Natural killer cell treated with Interleukin-12 subunit alpha and Interleukin-12 subunit beta and Interleukin-15 and Interleukin-18, amount 100 ng/mL, for 72 hours (primary cell): ENCODE data around the gene BABAM1. TPM values are rescaled to one million over a fixed set of nuclear protein-coding genes. Genes with fewer than 3 reads are reported as not detected.
A peak's percentile ranks its signal among the peaks of the same experiment; 100 is the strongest.

Experiments used
- ATAC-seq, 2 donors: fragments of 150-1000 bp; cut with Tn5 transposase in 1 of 2; sonication (Bioruptor Pico), chemical (Tn5 transposase) in 1 of 2; 2 replicates each; pipeline ENCODE4 v1.10.0; 2021
- DNase-seq: peaks from one replicate; pipeline ENCODE4 v3.0.0; 2022; ENCODE audit warnings: low spot score
- H3K27ac Mint-ChIP-seq, 2 donors: 1 replicate in 1 of 2; 2 replicates in 1 of 2; pipeline ENCODE4 v1.8.0; 2022; ENCODE audit warnings: mixed read lengths in 2 of 2, mild to moderate bottlenecking in 1 of 2, moderate library complexity in 1 of 2
- H3K27me3 Mint-ChIP-seq, 2 donors: 1 replicate in 1 of 2; 2 replicates in 1 of 2; pipeline ENCODE4 v1.8.0; 2022; ENCODE audit warnings: mixed read lengths in 2 of 2
- H3K36me3 Mint-ChIP-seq: one replicate; pipeline ENCODE4 v1.8.0; 2022; ENCODE audit warnings: mixed read lengths
- H3K4me1 Mint-ChIP-seq, 2 donors: 1 replicate in 1 of 2; 2 replicates in 1 of 2; pipeline ENCODE4 v1.8.0; 2022; ENCODE audit warnings: low read depth in 2 of 2, mixed read lengths in 2 of 2, mild to moderate bottlenecking in 1 of 2
- H3K4me3 Mint-ChIP-seq: one replicate; pipeline ENCODE4 v1.8.0; 2022; ENCODE audit warnings: mixed read lengths
- H3K9me3 Mint-ChIP-seq: 2 replicates; pipeline ENCODE4 v1.8.0; 2022; ENCODE audit warnings: mixed read lengths
- total RNA-seq, 2 donors: library from RNA; stranded (reverse); gene quantifications; one replicate each; pipeline ENCODE4 v1.2.3, GENCODE V29; 2022

Gene BABAM1
- total RNA-seq, 2 donors from 2014 or later: 90.1 to 143 TPM

DNA sequence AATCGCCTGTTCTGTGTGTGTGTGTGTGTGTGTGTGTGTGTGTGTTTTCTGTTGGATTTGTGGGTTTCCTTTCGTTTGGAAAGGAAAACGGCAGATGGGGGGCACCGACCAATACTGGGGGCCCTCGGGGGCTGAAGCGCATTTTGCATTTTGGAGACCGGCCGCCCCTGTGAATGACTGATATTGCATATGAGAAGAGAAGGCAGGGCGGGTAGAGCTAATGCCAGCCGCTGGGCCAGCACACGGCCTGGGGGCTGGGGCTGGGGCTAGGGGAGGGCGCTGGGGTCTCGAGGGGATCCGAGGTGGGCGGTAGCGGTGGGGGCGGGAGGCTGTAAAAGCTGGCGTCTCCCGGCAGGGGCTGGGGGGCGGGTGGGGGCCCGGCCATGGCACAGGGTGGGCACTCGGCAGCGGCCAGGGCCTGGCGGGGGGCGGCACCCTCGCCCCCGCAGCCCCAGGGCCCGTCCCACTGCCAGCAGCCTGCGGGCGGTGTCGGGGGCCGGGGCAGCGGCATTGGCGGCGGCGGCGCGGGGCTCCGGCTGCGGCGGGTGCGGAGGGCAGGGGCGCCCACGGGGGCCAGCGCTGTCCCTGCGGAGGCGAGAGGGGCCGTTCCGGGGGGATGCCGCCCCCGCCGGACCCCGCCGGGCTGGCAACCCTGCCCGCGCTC, 56.2 kb downstream of the BABAM1 start:
- H3K4me1 Mint-ChIP-seq: peaks cover 0 to 8% of the 10 kb centered on the region in 2 donors
- ATAC-seq (peak in 1 of 2 donors; percentile 1), DNase-seq (no peak)
- H3K4me3 Mint-ChIP-seq: no peak overlapping the region
- H3K27ac Mint-ChIP-seq: no peak overlapping the region
- no peaks in the 10 kb centered on the region for H3K9me3 Mint-ChIP-seq
- H3K36me3 Mint-ChIP-seq: no peaks in the 10 kb centered on the region
- no peaks in the 10 kb centered on the region for H3K27me3 Mint-ChIP-seq

DNA sequence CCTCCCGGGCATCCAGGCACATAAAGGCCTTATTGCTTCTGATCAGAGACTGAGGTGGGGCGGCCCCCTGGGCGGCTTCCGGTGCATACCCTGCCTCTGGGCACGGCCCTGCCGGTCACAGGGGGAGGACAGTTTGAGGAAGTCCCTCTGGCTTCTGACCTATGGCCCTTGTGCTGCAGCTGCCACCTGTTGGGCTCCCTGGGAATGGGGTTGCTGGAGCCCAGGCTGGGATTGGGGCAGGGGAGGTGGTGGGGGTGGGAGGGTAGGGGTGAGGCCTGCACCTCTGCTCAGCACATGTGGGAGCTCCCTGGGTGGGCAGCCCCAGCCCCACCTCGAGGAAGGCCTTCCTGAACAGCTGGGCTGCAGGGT, 56.7 kb downstream of the BABAM1 start:
- no peak overlapping the region for H3K27ac Mint-ChIP-seq
- no peaks in the 10 kb centered on the region for H3K9me3 Mint-ChIP-seq
- DNase-seq: no peak
- no peaks in the 10 kb centered on the region for H3K27me3 Mint-ChIP-seq
- H3K36me3 Mint-ChIP-seq: no peaks in the 10 kb centered on the region
- H3K4me3 Mint-ChIP-seq: no peak overlapping the region
- H3K4me1 Mint-ChIP-seq: peaks cover 0 to 8% of the 10 kb centered on the region in 2 donors
- ATAC-seq: peak in 1 of 2 donors; percentile 26

DNA sequence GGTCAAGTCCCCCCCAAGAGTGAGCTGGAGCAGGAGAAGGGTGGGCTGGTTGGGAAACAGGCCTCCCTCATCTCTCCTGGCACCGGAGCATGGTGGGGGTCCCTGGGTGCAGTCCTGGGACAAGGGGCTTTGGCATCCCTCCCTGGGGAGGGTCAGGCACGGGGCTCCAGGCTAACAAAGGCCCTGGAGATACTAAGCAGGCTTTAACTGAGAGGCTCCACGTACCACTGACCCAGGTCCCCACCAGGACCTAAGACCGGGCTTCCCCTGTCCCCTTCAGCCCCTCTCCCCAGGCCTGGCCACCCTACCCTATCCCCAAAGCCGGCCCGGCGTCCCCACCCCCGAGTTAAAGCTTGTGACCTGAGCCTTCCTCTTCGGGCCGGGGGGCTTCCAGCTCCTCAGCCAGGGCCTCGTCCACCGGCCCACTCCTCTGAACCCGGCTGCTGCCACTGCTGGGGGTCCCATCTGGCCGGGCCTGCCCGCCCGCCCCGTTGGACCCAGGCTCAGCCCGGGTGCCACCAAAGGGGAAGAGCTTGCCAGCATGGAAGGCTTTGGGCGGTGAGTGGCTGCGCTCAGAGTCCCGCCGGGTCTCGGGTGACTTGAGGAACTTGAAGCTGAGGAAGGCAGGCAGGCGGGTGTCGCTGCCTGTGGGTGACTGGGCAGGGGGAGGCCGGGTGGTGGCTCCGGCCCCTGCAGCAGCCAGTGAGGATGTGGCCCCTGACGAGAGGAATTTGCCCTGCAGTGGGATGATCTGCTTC, 57.3 kb downstream of the BABAM1 start:
- Mint-ChIP-seq H3K27ac (no peak overlapping the region), H3K9me3 (no peaks in the 10 kb centered on the region), H3K36me3 (no peaks in the 10 kb centered on the region), H3K4me1 (peaks cover 0 to 8% of the 10 kb centered on the region in 2 donors), H3K4me3 (no peak overlapping the region), H3K27me3 (no peaks in the 10 kb centered on the region)
- ATAC-seq (no peak), DNase-seq (no peak)

DNA sequence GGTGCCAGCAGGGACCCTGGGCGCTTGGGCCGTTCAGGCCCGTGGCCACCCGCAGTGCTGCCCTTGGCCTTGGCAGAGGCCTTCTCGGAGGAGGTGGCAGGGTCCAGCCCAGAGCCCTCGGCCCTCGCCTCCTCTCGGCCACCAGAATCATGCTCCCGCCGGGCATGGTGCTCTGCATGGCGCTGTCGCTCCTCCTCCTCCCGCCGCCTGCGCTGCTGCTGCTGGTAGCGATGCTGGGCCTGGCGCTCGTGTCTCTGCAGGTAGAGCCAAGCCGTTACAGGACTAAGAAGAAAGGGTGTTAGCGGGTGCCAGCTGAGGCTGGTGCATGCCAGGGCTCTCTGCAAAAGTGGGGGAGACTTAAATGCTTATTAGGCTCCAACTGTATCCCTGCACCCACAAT, 57.9 kb downstream of the BABAM1 start:
- ATAC-seq: no peak
- H3K27me3 Mint-ChIP-seq: no peaks in the 10 kb centered on the region

DNA sequence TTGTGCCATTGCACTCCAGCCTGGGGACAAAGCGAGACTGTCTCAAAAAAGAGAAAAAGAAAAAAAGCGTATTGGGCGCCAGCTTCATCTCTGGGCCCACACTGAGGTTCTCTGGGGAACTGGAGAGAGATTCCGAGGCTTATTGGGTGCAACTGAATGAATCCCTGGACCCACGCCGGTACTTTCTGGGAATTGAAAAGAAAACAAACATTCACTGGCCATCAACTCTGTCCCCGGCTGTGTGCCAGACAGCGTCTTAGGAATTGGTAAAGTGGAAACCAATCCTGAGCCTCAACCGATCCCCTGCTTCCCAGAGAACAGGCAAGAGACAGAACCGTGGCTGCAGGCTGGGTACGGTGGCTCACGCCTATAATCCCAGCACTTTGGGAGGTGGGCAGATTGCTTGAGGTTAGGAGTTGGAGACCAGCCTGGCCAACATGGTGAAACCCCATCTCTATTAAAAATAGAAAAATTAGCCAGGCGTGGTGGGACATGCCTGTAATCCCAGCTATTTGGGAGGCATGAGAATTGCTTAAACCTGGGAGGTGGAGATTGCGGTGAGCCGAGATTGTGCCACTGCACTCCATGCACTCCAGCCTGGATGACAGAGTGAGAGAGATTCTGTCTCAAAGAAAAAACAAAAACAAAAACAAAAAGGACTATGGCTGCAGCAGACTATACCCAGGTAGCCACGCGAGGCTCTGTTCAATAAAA, 58.8 kb downstream of the BABAM1 start:
- no peak overlapping the region for H3K4me3 Mint-ChIP-seq
- no peaks in the 10 kb centered on the region for H3K9me3 Mint-ChIP-seq
- no peaks in the 10 kb centered on the region for H3K36me3 Mint-ChIP-seq
- ATAC-seq: no peak
- H3K27ac Mint-ChIP-seq: no peak overlapping the region
- no peak for DNase-seq
- H3K27me3 Mint-ChIP-seq: no peaks in the 10 kb centered on the region
- H3K4me1 Mint-ChIP-seq: peaks cover 0 to 9% of the 10 kb centered on the region in 2 donors

More for the DNA sequence above, 57.9 kb downstream of the BABAM1 start:
- Mint-ChIP-seq H3K27ac (no peak overlapping the region), H3K4me3 (no peak overlapping the region), H3K36me3 (no peaks in the 10 kb centered on the region), H3K4me1 (peaks cover 0 to 6% of the 10 kb centered on the region in 2 donors), H3K9me3 (no peaks in the 10 kb centered on the region)
- DNase-seq: no peak

DNA sequence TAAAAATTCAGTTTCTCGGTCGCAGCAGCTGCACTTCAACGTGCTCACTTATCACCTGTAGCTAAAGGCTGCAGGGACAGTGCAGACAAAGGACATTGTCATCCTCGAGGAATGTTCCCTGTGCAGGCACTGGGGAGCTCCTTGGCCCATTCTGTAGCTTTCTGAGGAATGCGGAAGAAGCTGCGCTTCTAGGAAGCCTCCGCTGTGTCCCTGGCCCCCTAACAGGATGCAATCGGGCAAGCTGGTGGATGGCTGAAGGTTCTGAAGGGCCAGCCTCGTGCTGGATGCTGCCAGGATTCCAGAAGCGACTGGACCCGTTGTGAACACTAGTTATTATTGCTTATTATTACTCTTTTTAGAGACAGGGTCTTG, 59.3 kb downstream of the BABAM1 start:
- Mint-ChIP-seq H3K4me1 (peaks cover 0 to 9% of the 10 kb centered on the region in 2 donors), H3K27ac (no peak overlapping the region), H3K4me3 (no peak overlapping the region), H3K9me3 (no peaks in the 10 kb centered on the region), H3K36me3 (no peaks in the 10 kb centered on the region), H3K27me3 (no peaks in the 10 kb centered on the region)
- DNase-seq (no peak), ATAC-seq (no peak)

DNA sequence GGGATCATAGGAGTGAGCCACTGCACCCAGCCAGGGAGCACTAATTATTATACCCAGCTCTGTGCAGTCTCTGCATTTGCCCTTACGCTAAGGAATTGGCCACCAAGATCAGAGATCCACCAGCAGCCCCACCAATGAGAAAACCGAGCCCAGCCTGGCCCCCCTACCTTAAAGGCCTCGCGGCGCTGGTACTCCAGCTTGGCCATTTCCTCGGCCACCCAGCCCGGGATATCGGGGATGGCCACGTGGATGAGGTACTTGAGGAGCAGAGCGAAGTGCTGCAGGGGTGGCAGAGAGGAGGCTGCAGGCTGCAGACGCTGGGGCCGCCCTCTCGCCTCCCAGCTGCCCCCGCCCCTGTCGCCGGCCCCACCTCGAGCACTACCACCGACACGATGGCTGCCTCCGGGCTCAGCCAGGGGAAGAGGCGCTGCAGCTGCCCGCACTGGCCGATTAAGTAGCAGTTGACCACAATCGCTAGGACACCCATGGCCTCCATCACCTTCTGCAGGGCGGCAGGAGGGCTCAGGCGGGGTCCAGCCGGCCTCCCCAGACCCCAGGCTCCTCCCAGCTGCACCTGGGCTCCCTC, 59.9 kb downstream of the BABAM1 start:
- ATAC-seq: no peak
- no peaks in the 10 kb centered on the region for H3K9me3 Mint-ChIP-seq
- H3K27ac Mint-ChIP-seq: no peak overlapping the region
- peaks cover 0 to 9% of the 10 kb centered on the region in 2 donors for H3K4me1 Mint-ChIP-seq
- no peaks in the 10 kb centered on the region for H3K27me3 Mint-ChIP-seq
- H3K36me3 Mint-ChIP-seq: no peaks in the 10 kb centered on the region
- no peak overlapping the region for H3K4me3 Mint-ChIP-seq
- no peak for DNase-seq

DNA sequence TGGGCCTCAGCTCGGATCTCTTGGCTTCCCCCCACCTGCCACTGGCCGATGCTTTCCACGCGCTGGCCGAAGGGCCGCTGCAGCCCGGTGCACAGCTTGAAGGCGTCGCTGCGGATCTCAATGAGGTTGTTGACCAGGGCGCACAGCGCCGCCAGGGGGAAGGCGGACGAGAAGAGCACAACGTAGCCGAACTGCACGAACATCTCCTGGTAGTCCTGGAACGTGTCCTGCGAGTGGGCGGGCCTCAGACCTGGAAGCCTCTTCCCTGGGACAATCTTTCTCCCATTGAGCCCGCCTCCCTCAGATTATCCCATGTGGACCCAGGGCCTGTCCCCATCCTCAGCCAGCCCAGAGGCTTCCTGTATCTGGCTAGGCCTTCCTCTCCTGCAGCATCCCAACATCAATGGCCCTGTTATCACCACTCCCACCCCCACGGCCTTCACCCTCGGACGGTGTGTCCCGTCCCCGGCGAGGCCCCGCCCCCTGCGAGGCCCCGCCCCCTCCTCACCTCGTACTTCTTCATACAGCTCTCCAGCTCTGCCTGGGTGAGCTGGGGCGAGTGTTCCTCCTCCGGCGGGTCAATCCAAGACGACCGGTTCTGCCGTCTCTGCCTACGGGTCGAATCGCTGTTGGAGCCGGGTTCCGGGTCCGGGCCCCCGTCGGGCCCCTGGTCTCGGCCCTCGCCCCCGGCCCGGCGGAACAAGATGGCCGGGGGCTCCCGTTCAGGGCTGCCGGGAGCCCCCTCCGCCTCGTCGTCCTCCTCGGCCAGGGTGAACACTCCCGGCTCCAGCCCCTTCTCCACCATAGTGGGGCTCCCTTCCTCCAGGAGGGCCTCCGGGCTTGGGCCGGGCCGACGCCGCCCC, 60.6 kb downstream of the BABAM1 start:
- no peak for DNase-seq
- H3K4me1 Mint-ChIP-seq: peaks cover 3 to 6% of the 10 kb centered on the region in 2 donors
- H3K36me3 Mint-ChIP-seq: no peaks in the 10 kb centered on the region
- no peaks in the 10 kb centered on the region for H3K9me3 Mint-ChIP-seq
- peak overlapping the region; percentile 69 for H3K4me3 Mint-ChIP-seq
- no peak overlapping the region for H3K27ac Mint-ChIP-seq
- no peaks in the 10 kb centered on the region for H3K27me3 Mint-ChIP-seq
- ATAC-seq: peak; percentile 74 to 76

Other genes starting within 250 kb of the BABAM1 start
- under 1 TPM; 0.39 to 0.81 TPM for gene CPAMD8, start 240.6 kb upstream of the BABAM1 start, total RNA-seq
- gene HAUS8, start 192.0 kb upstream of the BABAM1 start, total RNA-seq: 10 to 100 TPM; 25.6 to 46.1 TPM
- 100 to 1,000 TPM; 251 to 283 TPM for gene MYO9B, start 191.7 kb upstream of the BABAM1 start, total RNA-seq
- 10 to 100 TPM; 25.9 to 28.7 TPM for gene USE1, start 52.1 kb upstream of the BABAM1 start, total RNA-seq
- 10 to 100 TPM; 14.7 to 31.9 TPM for gene OCEL1, start 41.2 kb upstream of the BABAM1 start, total RNA-seq
- 10 to 100 TPM in 1 of 2 donors, 1 to 10 TPM in 1; 2.7 to 12.2 TPM for gene NR2F6, start 21.5 kb upstream of the BABAM1 start, total RNA-seq
- not detected for gene USHBP1, start 2.7 kb upstream of the BABAM1 start, total RNA-seq
- gene ANKLE1, start 14.5 kb downstream of the BABAM1 start, total RNA-seq: 10 to 100 TPM in 1 of 2 donors, 1 to 10 TPM in 1; 2.0 to 34.6 TPM
- 1 to 10 TPM; 6.5 to 6.8 TPM for gene ABHD8, start 36.0 kb downstream of the BABAM1 start, total RNA-seq
- 100 to 1,000 TPM in 1 of 2 donors, 10 to 100 TPM in 1; 61.4 to 106 TPM for gene MRPL34, start 38.4 kb downstream of the BABAM1 start, total RNA-seq
- gene DDA1, start 42.1 kb downstream of the BABAM1 start, total RNA-seq: 10 to 100 TPM; 57.7 to 68.3 TPM
- 1 to 10 TPM; 5.5 to 7.0 TPM for gene ANO8, start 67.4 kb downstream of the BABAM1 start, total RNA-seq
- gene GTPBP3, start 70.1 kb downstream of the BABAM1 start, total RNA-seq: 10 to 100 TPM; 31.6 to 72.5 TPM
- under 1 TPM in 1 of 2 donors, not detected in 1; 0.59 TPM for gene PLVAP, start 109.9 kb downstream of the BABAM1 start, total RNA-seq
- 1 to 10 TPM; 4.4 to 6.6 TPM for gene CCDC194, start 126.8 kb downstream of the BABAM1 start, total RNA-seq
- gene BST2, start 138.2 kb downstream of the BABAM1 start, total RNA-seq: 100 to 1,000 TPM; 150 to 282 TPM
- gene MVB12A, start 152.6 kb downstream of the BABAM1 start, total RNA-seq: 10 to 100 TPM; 37.0 to 45.9 TPM
- gene TMEM221, start 181.2 kb downstream of the BABAM1 start, total RNA-seq: not detected
- not detected for gene NXNL1, start 193.5 kb downstream of the BABAM1 start, total RNA-seq
- gene SLC27A1, start 203.1 kb downstream of the BABAM1 start, total RNA-seq: 1 to 10 TPM; 2.2 to 6.0 TPM
- gene PGLS, start 244.2 kb downstream of the BABAM1 start, total RNA-seq: 10 to 100 TPM; 42.8 to 64.6 TPM